T-helper 2 cell (primary cell): ENCODE data around the gene C4orf46.
"Not testable (repeated sequence)": the region's sequence is repeated elsewhere in the genome, so short reads cannot be mapped to it uniquely, and the experiment has no call there.

Experiments
- DNase-seq, 5 experiments: peaks; one replicate each; pipeline versions ENCODE4 v3.0.0 to v3.0.0-alpha.2; 2012 to 2022
- total RNA-seq, 2 donors: gene quantifications; one replicate each; lab custom pipeline; 2026; lab: John Stamatoyannopoulos, UW

C4orf46 gene
- total RNA-seq = 8.7 to 9.8 reads per million in 2 donors

- DNase-seq = no peak
These were observed at the start of gene C4orf46 for GRCh38 chr4:158671665-158671914. Gene C4orf46 (minus strand): TSS chr4:158671887. CDS start chr4:158671801, 86 bp downstream.

- DNase-seq = no peak
These were observed 44.1 kb upstream of the C4orf46 start for GRCh38 chr4:158715802-158716201.

DNA sequence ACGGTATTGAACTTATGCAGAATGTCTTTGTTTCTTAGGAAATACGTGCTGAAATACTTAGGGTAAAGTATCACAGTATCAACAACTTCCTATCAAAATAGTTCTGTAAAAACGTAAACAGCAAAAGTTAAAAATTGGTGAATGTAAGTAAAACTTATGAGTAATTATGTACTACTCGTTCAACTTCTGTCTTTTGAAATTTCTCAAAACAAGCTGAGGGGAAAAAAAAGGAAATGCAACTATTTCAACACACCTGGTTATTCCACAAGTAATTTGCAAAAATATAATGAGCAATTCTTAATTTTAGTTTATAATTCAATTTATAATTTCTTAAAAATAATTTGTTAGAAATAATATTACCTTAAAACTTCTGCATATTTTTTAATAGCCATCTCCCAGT is 43.2 kb upstream of the C4orf46 start:
- DNase-seq = no peak

DNA sequence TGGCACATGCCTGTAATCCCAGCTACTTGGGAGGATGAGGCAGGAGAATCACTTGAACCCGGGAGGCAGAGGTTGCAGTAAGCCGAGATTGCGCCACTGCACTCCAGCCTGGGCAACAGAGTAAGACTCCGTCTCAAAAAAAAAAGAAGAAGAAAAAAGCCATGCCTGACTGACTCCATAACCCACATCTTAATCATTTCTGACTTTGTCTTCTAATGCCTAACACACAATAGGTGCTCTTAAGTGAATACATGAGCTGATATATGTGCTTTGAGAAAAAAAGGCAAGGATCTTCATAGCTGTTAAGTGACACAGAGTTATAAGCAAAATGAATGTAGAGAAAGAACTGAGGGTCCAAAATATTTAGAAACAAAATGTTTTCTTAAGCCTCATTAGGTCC is 40.9 kb upstream of the C4orf46 start:
- DNase-seq = not testable (repeated sequence)

DNA sequence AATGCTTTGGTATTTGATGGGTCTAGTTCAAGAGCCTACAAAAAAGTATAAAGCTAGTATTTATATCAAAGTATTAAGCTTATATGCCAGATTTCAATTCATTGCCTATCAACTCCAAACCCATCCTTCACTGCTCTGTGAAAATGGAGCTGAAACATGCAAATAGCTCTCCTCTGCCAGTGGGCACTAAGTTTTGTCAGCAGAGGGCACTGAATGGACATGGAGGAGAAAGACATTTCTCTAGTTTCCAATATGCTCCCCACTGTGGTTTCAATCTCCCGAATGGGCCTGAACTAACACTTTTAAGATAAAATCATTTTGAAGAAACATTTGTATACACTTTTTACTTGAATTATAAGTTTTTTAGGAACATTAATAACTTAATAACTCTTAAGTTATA is 39.1 kb upstream of the C4orf46 start:
- DNase-seq = no peak

DNA sequence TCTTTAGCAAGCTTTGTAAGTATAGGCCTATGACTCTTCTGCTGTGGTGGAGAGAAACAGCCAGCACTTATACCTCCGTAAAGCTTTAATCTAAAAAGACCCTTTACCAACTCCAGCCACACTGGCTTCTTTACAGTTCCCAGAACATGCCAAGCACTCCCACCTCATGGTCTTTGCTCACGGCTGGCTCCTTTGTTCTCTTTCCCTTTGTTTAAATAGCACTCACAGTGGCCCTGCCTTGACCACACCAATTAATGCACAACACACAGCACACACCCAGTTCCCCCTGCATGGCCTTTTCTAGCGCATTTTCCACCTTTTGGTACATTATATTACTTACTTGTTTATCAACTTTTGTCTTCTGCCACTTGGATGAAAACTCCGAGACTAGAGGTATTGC is 32.6 kb upstream of the C4orf46 start:
- no peak for DNase-seq

DNA sequence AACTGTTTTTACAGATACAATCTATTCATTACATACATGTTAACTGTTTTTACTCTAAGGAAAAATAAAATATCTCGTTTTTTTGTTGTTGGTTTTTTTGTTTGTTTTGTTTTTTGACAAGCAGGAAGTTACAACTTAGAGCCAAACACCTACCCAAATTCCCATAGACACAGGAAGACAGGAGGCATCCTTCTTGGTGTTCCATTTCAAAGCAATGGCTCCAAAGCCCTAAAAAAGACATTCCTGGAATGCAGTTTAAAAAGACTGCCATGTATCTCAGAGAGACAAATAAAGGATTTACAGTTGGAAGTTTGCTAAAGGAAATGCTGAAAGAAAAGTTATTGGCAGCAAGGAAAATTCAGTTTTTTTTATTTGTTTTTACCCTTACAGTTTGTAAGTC is 17.1 kb upstream of the C4orf46 start:
- no peak for DNase-seq

- no peak for DNase-seq
These were observed 10.4 kb upstream of the C4orf46 start for GRCh38 chr4:158682066-158682465.

DNA sequence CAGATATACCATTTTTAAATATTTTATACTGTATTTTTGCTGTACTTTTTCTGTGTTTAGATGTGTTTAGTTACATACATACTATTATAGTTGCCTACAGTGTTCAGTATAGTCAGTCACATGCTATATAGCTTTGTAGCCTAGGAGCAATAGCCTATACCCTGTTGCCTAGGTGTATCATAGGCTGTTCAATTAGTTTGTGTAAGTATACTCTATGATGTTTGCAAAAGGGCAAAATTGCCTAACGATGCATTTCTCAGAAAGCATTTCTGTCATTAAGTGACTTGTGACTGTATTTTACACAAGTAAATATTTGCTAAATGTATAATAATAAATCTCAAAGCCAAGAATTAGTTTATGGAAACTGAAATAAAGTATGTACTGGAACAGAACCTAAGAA is 9.9 kb upstream of the C4orf46 start:
- no peak for DNase-seq

- no peak for DNase-seq
These were observed 7.1 kb upstream of the C4orf46 start for GRCh38 chr4:158678767-158679166.

DNA sequence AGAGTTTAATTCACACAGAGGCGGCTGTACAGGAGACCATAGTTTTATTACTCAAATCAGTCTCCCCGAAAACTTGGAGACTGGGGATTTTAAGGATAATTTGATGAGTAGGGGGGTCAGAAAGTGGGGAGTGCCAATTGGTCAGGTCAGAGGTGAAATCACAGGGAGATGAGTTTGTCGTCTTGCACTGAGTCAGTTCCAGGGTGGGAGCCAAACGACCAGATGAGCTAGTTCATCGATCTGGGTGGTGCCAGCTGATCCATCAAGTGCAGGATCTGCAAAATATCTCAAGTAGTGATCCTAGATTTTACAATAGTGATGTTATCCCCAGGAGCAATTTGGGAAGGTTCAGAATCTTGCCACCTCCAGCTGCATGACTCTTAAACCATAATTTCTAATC is 4.4 kb upstream of the C4orf46 start:
- DNase-seq = no peak

- DNase-seq = no peak
These were observed 1.9 kb upstream of the C4orf46 start for GRCh38 chr4:158673633-158674032.

GRCh38 chr4:158671915-158672806 is 474 bp upstream of the C4orf46 start, which contains the start of gene ETFDH:
Gene ETFDH (plus strand): TSS chr4:158672296. CDS start chr4:158672457, 161 bp downstream.
- DNase-seq = peak; percentile 95 to 100 (median 98)

DNA sequence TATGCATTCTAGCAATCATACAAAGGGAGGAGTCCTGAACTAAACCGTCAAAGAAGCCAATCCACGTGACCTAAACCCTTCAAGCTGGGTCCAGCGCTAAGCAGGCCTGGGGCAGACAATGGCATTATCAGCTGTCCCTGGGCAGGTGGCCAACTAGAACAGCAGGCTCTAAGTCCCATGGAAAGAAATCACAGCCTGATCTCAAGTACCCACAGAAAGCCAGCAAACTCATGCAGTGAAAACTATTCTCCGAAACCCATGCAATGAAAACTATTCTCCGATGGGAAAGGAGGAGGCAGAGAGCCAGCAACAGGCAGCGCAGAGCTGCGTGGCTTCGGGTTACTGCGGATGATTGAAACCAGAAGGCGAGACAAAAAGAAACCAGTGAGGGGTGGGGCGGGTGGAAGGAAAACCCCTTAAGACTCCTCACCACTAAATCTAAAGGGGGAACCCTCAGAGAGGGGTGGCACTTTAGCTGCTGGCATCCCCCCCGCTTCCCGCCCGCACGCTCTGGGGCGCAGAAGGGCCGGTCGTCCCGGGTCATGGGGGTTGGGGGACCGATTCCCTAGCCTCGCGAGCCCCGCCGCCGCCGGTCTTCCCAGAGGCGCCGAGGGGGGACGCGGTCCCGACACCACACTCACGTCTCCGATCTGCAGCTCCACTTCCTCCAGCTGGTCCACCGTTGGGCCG is 567 bp downstream of the C4orf46 start:
- DNase-seq = peak; percentile 18 to 76 (median 32)

- no peak for DNase-seq
These were observed 2.4 kb downstream of the C4orf46 start for GRCh38 chr4:158669310-158669709.

GRCh38 chr4:158667651-158668198 is 4.0 kb downstream of the C4orf46 start:
- peak in 3 of 5 experiments; percentile 2 to 62 (median 24) for DNase-seq

GRCh38 chr4:158666892-158667291 is 4.8 kb downstream of the C4orf46 start:
- no peak for DNase-seq

DNA sequence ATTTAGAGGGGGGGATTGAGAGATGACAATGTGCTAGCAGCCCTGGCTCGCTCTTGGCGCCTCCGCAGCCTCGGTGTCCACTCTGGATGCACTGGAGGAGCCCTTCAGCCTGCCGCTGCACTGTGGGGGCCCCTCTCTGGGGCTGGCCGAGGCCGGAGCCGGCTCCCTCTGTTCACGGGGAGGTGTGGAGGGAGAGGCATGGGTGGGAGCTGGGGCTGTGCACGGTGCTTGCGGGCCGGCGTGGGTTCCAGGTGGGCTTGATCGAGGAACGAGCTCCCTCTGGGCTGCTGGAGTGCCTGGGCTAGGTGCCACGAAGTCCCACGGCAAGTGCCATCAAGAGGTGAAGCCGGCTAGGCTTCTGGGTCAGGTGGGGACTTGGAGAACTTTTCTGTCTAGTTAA is 6.9 kb downstream of the C4orf46 start:
- no peak for DNase-seq

- DNase-seq = not testable (repeated sequence)
These were observed 7.7 kb downstream of the C4orf46 start for GRCh38 chr4:158663707-158664625.

DNA sequence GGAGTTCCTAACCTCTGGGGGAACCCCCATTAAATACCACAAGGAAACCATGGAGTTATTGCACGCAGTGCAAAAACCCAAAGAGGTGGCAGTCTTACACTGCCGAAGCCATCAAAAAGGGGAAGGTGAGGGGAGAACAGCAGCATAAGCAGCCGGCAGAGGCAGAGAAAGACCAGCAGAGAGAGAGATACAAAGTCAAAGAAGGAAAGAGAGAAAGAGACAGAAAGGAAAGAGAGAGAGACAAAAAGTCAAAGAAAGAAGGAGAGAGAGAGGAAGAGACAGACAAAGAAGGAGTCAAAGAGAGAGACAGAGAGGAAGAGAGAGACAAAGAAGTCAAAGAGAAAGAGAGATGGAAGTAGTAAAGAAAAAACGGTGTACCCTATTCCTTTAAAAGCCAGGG is 8.4 kb downstream of the C4orf46 start:
- not testable (repeated sequence) for DNase-seq

- no peak for DNase-seq
These were observed 14.4 kb downstream of the C4orf46 start for GRCh38 chr4:158657291-158657690.

DNA sequence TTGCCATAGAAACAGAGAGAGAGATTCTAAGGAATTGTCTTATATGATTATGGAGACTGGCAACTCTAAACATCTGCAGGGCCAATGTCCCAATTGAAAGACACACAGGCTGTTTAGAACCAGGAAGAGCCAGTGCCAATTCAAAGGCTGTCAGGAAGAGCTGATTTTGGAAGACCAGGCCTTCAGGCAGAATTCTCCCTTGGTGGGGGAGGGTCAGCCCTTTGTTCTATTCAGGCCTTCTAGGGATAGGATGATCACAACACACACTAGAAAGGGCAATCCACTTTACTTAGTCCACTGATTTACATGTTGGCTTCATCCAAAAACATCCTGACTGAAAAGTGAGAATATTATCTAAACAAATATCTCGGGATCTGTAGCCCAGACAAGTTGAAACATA is 15.2 kb downstream of the C4orf46 start:
- no peak for DNase-seq

DNA sequence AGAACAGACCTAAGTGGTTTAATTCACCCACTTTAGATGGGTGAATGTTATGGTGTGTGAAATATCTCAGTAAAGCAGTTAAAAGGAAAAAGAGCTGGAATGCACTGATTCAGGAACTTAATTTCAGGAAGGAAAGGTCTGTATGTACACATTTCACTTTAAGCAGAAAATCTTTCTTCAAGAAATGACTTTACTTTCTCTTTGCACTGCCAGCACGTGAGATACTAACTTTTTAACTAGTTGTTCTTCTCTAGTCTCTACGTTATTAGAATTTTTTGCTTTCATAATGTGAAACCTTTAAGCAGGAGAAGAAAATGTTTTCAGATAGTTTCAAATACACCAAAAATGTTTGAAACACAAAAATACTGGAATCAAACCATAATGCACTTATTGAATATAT is 18.8 kb downstream of the C4orf46 start:
- DNase-seq = peak in 1 of 5 experiments; percentile 23
